8988T (cell line): ENCODE data around the gene LTBP4.
"Not testable (repeated sequence)": the region's sequence is repeated elsewhere in the genome, so short reads cannot be mapped to it uniquely, and the experiment has no call there.

Experiments used
- DNase-seq: peaks from one replicate; pipeline ENCODE4 v3.0.0; 2011

Gene LTBP4

GRCh38 chr19:40612831-40613689, 11.9 kb downstream of the LTBP4 start:
- no peak for DNase-seq

GRCh38 chr19:40613690-40614621, 12.8 kb downstream of the LTBP4 start:
- DNase-seq, result no peak

GRCh38 chr19:40614622-40615411, 13.6 kb downstream of the LTBP4 start:
- no peak for DNase-seq

GRCh38 chr19:40616178-40616577, 15.0 kb downstream of the LTBP4 start:
- no peak for DNase-seq

GRCh38 chr19:40616941-40617340, 15.8 kb downstream of the LTBP4 start:
- no peak for DNase-seq

- DNase-seq, result no peak
Observed at GRCh38 chr19:40617961-40618360, 16.8 kb downstream of the LTBP4 start.

GRCh38 chr19:40619333-40620160, 18.4 kb downstream of the LTBP4 start:
- DNase-seq, result no peak

GRCh38 chr19:40620161-40620485, 19.0 kb downstream of the LTBP4 start:
- no peak for DNase-seq

GRCh38 chr19:40621283-40621682, 20.1 kb downstream of the LTBP4 start:
- DNase-seq, result no peak

- no peak for DNase-seq
Observed at GRCh38 chr19:40621966-40622772, 21.0 kb downstream of the LTBP4 start.

- DNase-seq, result no peak
Observed at GRCh38 chr19:40622773-40623075, 21.6 kb downstream of the LTBP4 start.

GRCh38 chr19:40623403-40624251, 22.5 kb downstream of the LTBP4 start:
- no peak for DNase-seq

GRCh38 chr19:40624369-40625153, 23.4 kb downstream of the LTBP4 start:
- not testable (repeated sequence) for DNase-seq

- DNase-seq, result no peak
Observed at GRCh38 chr19:40625406-40626120, 24.4 kb downstream of the LTBP4 start.

- DNase-seq, result no peak
Observed at GRCh38 chr19:40626918-40627317, 25.7 kb downstream of the LTBP4 start.

GRCh38 chr19:40627486-40628279, 26.5 kb downstream of the LTBP4 start:
- DNase-seq, result no peak

- DNase-seq, result no peak
Observed at GRCh38 chr19:40629346-40629745, 28.2 kb downstream of the LTBP4 start.

GRCh38 chr19:40630571-40631160, 29.5 kb downstream of the LTBP4 start:
- no peak for DNase-seq
